Midbrain (tissue), 1 donor: Measurements from ENCODE around the gene C3orf20.
"Not testable (repeated sequence)": the region's sequence is repeated elsewhere in the genome, so short reads cannot be mapped to it uniquely, and the experiment has no call there.

ENCODE experiments used
- DNase-seq: peaks from one replicate; lab custom pipeline; 2025; lab: John Stamatoyannopoulos, UW

The C3orf20 gene

GRCh38 chr3:14797731-14798130 lies 122.8 kb downstream of the C3orf20 start:
- no peak for DNase-seq

- DNase-seq, result no peak
These were observed 123.3 kb downstream of the C3orf20 start for GRCh38 chr3:14798231-14798630.

GRCh38 chr3:14799146-14799545 lies 124.2 kb downstream of the C3orf20 start:
- DNase-seq, result no peak

GRCh38 chr3:14801031-14801430 lies 126.1 kb downstream of the C3orf20 start:
- no peak for DNase-seq

- DNase-seq, result no peak
These were observed 126.9 kb downstream of the C3orf20 start for GRCh38 chr3:14801668-14802380.

GRCh38 chr3:14802381-14802731 lies 127.4 kb downstream of the C3orf20 start:
- DNase-seq, result no peak

- no peak for DNase-seq
These were observed 128.4 kb downstream of the C3orf20 start for GRCh38 chr3:14803101-14803980.

- no peak for DNase-seq
These were observed 129.3 kb downstream of the C3orf20 start for GRCh38 chr3:14803981-14804834.

- DNase-seq, result no peak
These were observed 130.2 kb downstream of the C3orf20 start for GRCh38 chr3:14804835-14805780.

- DNase-seq, result no peak
These were observed 131.1 kb downstream of the C3orf20 start for GRCh38 chr3:14805961-14806537.

- no peak for DNase-seq
These were observed 131.8 kb downstream of the C3orf20 start for GRCh38 chr3:14806641-14807263.

GRCh38 chr3:14808025-14808424 lies 133.1 kb downstream of the C3orf20 start:
- DNase-seq, result no peak

GRCh38 chr3:14808502-14809266 lies 133.7 kb downstream of the C3orf20 start:
- no peak for DNase-seq

GRCh38 chr3:14809611-14810010 lies 134.7 kb downstream of the C3orf20 start:
- not testable (repeated sequence) for DNase-seq

- no peak for DNase-seq
These were observed 135.3 kb downstream of the C3orf20 start for GRCh38 chr3:14810070-14810791.

GRCh38 chr3:14810801-14811661 lies 136.1 kb downstream of the C3orf20 start:
- no peak for DNase-seq

GRCh38 chr3:14811684-14812083 lies 136.7 kb downstream of the C3orf20 start:
- no peak for DNase-seq
